ENCODE results near the gene UHRF2.

UHRF2 gene

DNA sequence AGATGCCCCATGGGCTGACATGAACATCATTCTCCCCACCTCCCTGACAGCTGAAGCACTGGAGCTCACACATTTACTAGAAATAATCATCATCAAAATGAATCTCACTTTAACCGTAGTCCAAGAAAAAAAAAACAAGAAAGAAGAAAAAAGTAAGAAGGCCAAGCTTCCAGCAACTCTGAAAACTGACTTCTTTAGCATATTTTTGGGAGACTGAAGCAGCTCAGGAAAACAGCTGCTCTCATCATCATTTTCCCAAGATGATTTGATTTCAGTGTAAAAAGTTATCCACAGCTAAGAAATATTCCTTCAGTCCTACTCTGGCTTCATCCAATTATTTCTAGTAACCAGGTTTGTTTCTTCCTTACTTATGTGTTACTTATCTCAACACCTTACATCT lies 140.9 kb downstream of the UHRF2 start:
- Histone ChIP-seq H3F3A (ENCODE audit: insufficient read depth, low read length) (no peaks in the 10 kb centered on the region), H3K4me1 (ENCODE audit: low read length) (no peaks in the 10 kb centered on the region), H3K4me2 (ENCODE audit: low read depth, low read length) (no peak overlapping the region), H3K27me3 (replicated peaks; ENCODE audit: insufficient read depth, low read length) (no peaks in the 10 kb centered on the region), H2AFZ (ENCODE audit: low read length) (no peak overlapping the region), H3K9ac (ENCODE audit: low read length) (no peak overlapping the region), H3K9me2 (replicated peaks; ENCODE audit: insufficient read depth, low read length) (no peaks in the 10 kb centered on the region), H3K36me3 (replicated peaks; ENCODE audit: insufficient read depth, low read length) (no peaks in the 10 kb centered on the region), H3K27ac (ENCODE audit: low read length) (no peak overlapping the region), H3K4me3 (ENCODE audit: low read length) (no peak overlapping the region), H3K9me3 (replicated peaks; ENCODE audit: insufficient read depth, low read length) (no peaks in the 10 kb centered on the region), H4K20me1 (ENCODE audit: insufficient read depth, low read length) (no peaks in the 10 kb centered on the region), H3K79me2 (ENCODE audit: low read length) (no peaks in the 10 kb centered on the region)
- no peak for DNase-seq
- TF ChIP-seq, protein P1, sequence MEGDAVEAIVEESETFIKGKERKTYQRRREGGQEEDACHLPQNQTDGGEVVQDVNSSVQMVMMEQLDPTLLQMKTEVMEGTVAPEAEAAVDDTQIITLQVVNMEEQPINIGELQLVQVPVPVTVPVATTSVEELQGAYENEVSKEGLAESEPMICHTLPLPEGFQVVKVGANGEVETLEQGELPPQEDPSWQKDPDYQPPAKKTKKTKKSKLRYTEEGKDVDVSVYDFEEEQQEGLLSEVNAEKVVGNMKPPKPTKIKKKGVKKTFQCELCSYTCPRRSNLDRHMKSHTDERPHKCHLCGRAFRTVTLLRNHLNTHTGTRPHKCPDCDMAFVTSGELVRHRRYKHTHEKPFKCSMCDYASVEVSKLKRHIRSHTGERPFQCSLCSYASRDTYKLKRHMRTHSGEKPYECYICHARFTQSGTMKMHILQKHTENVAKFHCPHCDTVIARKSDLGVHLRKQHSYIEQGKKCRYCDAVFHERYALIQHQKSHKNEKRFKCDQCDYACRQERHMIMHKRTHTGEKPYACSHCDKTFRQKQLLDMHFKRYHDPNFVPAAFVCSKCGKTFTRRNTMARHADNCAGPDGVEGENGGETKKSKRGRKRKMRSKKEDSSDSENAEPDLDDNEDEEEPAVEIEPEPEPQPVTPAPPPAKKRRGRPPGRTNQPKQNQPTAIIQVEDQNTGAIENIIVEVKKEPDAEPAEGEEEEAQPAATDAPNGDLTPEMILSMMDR (IDR thresholded peaks at IDR 0.05; ENCODE audit: low read length), result no peak
- TF ChIP-seq EZH2 (optimal IDR thresholded peaks at IDR 0.05; ENCODE audit: low read depth, low read length), result no peak
- no peak for TF ChIP-seq EZH2phosphoT487 (IDR thresholded peaks at IDR 0.05; ENCODE audit: low read length)

Measured in MM.1S (cell line).